ENCODE data around the gene NNAT.

DNA sequence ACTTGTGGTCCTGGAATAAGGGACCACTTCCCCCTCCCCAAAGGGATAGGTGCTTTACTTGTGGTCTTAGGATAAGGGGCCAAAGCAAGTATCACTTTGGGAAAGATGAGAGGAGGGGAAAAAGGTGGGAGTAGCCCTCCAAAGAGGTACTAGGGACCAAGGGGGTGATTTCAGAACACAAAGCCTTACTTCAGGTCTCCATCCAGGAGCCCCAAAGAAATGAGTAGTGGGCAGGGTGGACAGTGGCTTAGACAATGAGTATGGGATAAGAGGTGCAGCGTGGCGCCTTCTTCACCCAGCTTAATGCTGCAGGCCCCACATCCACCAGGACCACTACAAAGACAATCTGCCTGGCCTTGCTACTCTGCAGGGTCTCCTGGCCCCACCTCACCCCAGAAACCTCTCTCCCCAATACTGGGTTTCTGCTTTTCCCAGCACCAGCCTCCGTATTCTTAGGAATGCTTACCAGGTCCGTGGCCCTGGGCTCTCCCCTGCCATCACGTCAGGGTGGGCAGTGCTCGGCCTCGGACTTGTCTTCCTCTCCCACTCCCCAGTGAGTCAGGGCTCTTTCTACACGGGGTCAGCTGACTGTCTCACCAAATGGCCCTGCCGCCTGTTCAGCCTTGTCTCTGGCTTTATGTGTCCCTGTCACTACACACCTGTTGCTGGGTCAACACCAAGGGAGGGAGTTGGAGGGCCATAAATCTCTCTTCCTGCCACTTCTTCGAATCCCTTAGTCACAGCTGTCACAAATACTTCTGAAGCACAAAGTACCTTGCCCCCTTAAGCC, 3.1 kb downstream of the NNAT start:
- TF ChIP-seq, protein P1, sequence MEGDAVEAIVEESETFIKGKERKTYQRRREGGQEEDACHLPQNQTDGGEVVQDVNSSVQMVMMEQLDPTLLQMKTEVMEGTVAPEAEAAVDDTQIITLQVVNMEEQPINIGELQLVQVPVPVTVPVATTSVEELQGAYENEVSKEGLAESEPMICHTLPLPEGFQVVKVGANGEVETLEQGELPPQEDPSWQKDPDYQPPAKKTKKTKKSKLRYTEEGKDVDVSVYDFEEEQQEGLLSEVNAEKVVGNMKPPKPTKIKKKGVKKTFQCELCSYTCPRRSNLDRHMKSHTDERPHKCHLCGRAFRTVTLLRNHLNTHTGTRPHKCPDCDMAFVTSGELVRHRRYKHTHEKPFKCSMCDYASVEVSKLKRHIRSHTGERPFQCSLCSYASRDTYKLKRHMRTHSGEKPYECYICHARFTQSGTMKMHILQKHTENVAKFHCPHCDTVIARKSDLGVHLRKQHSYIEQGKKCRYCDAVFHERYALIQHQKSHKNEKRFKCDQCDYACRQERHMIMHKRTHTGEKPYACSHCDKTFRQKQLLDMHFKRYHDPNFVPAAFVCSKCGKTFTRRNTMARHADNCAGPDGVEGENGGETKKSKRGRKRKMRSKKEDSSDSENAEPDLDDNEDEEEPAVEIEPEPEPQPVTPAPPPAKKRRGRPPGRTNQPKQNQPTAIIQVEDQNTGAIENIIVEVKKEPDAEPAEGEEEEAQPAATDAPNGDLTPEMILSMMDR (IDR thresholded peaks at IDR 0.05): no peak
- TF ChIP-seq POLR2A (IDR thresholded peaks at IDR 0.05): no peak

Measured in Peyer's patch (tissue), 4 donors.